Transverse colon (tissue), 3 donors: ENCODE data around the gene CNKSR3.

Experiments used
- CTCF ChIP-seq, 5 experiments: fragments of 200-600 bp in 3 of 5; fragments of 450-650 bp in 2 of 5; sonication (generic) in 3 of 5; IDR thresholded peaks; 1 replicate in 2 of 5; 2 replicates in 3 of 5; pipeline ENCODE4 v1.5.1; 2016 to 2017; ENCODE audit warnings: antibody characterized with exemption in 5 of 5, inconsistent platforms in 3 of 5, mild to moderate bottlenecking in 2 of 5, moderate library complexity in 1 of 5
- EP300 ChIP-seq: sonication (generic); formaldehyde crosslinking; IDR thresholded peaks from one replicate; pipeline ENCODE4 v1.6.1; 2017; ENCODE audit warnings: antibody characterized with exemption, low read depth
- POLR2A ChIP-seq: fragments of 450-650 bp; IDR thresholded peaks from one replicate; pipeline ENCODE4 v1.6.1; 2016; ENCODE audit warnings: antibody characterized with exemption, mild to moderate bottlenecking, moderate library complexity

DNA sequence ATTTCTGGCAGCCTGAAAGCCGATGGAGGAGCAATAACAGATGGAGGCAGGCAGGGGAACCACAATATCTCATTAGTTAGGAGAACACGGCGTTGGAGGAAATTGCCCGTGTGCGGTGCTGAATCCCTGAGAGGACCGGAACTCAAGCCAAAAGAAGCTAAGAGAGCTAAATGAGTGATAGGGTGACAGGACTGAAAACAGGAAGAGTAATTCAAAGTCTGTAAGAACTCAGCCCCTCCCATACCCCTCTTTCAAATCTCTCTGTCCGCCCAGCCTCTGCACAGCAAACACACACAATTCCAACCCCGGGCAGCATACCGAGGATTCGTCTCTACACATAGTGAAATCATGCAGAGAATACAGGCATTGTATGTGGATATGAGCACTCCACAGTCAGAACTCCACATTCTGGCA, 151.3 kb downstream of the CNKSR3 start:
- TF ChIP-seq CTCF (IDR thresholded peaks at IDR 0.05) (no peak), POLR2A (no peak), EP300 (no peak)
